Memory B cell (primary cell): Measurements from ENCODE around the gene COMP.
A peak's percentile ranks its signal among the peaks of the same experiment; 100 is the strongest.

ENCODE experiments used
- ATAC-seq: fragments of 150-1000 bp; cut with Tn5 transposase; 2 replicates; pipeline ENCODE4 v1.10.0; 2021; ENCODE audit warnings: low read depth, mild to moderate bottlenecking, moderate library complexity
- DNase-seq, 2 donors: peaks; one replicate each; pipeline ENCODE4 v3.0.0; 2022; ENCODE audit warnings: low spot score in 2 of 2
- H3K27ac Mint-ChIP-seq: one replicate; pipeline ENCODE4 v1.8.0; 2022; ENCODE audit warnings: mild to moderate bottlenecking, moderate library complexity, mixed read lengths
- H3K27me3 Mint-ChIP-seq: one replicate; pipeline ENCODE4 v1.8.0; 2022; ENCODE audit warnings: mixed read lengths
- H3K36me3 Mint-ChIP-seq: one replicate; pipeline ENCODE4 v1.8.0; 2022; ENCODE audit warnings: mild to moderate bottlenecking, mixed read lengths
- H3K4me1 Mint-ChIP-seq: one replicate; pipeline ENCODE4 v1.8.0; 2022; ENCODE audit warnings: mixed read lengths
- H3K4me3 Mint-ChIP-seq: one replicate; pipeline ENCODE4 v1.8.0; 2022; ENCODE audit warnings: mild to moderate bottlenecking, moderate library complexity, mixed read lengths
- H3K9me3 Mint-ChIP-seq: one replicate; pipeline ENCODE4 v1.8.0; 2022; ENCODE audit warnings: mixed read lengths

COMP gene

DNA sequence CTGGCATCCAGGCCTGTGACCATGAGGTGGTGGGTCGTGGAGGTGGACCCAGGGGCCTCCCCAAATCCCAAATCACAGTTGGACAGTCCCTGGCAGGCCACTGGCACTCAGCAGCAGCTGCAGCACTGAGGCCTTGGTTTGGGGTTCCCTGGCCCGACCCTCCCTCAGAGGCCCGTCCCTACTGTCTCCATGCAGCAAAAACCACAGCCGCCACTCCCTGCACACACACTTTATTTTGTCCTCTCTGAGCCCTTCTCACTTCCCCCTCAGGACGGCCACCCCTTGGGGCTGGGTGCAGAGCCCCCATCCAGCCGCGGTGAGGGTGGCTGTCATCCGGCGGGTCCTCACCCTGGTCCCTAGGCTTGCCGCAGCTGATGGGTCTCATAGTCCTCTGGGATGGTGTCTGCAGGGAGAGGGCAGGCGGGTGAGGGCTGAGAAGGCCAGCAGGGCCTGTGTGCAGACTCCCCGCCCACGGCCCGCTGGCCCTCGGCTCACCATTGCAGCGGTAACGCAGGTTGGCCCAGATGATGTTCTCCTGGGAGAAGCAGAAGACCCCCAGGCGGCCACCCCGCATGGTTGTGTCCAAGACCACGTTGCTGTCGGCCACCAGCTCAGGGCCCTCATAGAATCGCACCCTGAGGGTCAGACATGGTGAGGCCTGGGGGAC, 8.4 kb downstream of the COMP start:
- no peak for ATAC-seq
- H3K36me3 Mint-ChIP-seq, result no peaks in the 10 kb centered on the region
- peaks cover 20% of the 10 kb centered on the region for H3K27me3 Mint-ChIP-seq
- no peaks in the 10 kb centered on the region for H3K9me3 Mint-ChIP-seq
- no peak overlapping the region for H3K4me3 Mint-ChIP-seq
- no peak for DNase-seq
- H3K27ac Mint-ChIP-seq, result peak overlapping the region; percentile 58
- peaks cover 18% of the 10 kb centered on the region for H3K4me1 Mint-ChIP-seq

DNA sequence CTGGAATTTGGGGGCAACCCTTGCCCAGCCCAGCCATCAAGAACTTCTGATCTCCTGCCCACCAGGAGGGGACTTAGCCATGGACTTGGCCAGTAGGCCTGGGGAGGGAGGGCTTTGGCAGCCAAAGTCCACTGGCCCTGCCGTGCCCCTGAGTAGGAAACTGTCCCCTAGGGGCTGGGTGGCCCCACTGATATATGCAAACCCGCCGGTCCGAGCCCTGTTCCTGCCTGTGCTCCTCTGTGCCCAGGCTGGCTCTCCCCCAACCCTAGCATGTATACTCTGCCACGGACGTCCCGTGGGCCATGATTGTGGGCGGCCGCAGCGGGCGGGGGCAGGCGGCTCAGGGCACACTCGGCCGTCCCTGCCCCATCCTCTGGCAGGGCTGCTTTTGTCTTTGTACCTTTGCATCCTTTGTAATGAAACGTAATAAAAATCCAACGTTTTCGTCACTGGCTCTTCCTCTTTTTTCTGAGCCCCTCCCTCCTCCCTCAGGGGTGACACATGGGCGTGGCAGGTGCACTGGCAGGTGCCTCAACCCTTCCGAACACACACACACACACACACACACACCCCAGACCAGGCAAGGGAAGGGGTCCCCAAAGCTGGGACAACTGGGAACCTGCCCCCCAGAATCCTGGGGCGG, 9.1 kb downstream of the COMP start:
- H3K4me1 Mint-ChIP-seq, result peaks cover 14% of the 10 kb centered on the region
- peak overlapping the region; percentile 58 for H3K27ac Mint-ChIP-seq
- peak overlapping the region; percentile 40 for H3K4me3 Mint-ChIP-seq
- H3K9me3 Mint-ChIP-seq, result no peaks in the 10 kb centered on the region
- DNase-seq, result peak in 1 of 2 donors; percentile 34
- peaks cover 14% of the 10 kb centered on the region for H3K27me3 Mint-ChIP-seq
- no peaks in the 10 kb centered on the region for H3K36me3 Mint-ChIP-seq
- peak; percentile 63 for ATAC-seq

DNA sequence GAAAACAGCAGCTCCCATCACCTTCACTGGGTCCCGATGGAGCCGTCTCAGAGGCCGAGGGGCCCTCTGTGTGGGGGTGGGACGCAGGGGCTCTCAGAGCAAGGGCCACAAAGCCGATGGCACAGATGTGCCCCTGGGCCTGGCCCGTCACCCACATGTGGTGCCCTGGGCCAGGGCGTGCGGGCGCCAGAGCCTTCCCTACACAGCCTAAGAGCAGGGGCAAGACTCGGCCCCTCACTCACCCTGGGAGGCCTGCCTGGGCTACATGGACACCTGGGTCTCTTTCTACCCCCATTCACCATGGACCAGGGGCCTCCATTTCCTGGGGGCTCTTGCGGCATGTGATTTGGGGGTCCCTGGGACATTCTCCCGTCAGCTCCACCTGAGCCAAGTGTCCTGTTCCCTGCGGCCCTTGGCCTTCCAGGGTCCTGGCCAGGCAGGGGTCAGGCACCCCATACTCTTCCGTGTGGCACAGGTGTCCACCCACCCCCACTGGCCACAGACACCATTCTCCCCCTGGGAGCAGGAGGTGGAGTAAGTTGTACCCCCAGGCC, 10.0 kb downstream of the COMP start:
- H3K9me3 Mint-ChIP-seq, result no peaks in the 10 kb centered on the region
- H3K27me3 Mint-ChIP-seq, result peaks cover 14% of the 10 kb centered on the region
- peaks cover 14% of the 10 kb centered on the region for H3K4me1 Mint-ChIP-seq
- no peak overlapping the region for H3K4me3 Mint-ChIP-seq
- H3K27ac Mint-ChIP-seq, result no peak overlapping the region
- no peaks in the 10 kb centered on the region for H3K36me3 Mint-ChIP-seq
- DNase-seq (no peak), ATAC-seq (no peak)

DNA sequence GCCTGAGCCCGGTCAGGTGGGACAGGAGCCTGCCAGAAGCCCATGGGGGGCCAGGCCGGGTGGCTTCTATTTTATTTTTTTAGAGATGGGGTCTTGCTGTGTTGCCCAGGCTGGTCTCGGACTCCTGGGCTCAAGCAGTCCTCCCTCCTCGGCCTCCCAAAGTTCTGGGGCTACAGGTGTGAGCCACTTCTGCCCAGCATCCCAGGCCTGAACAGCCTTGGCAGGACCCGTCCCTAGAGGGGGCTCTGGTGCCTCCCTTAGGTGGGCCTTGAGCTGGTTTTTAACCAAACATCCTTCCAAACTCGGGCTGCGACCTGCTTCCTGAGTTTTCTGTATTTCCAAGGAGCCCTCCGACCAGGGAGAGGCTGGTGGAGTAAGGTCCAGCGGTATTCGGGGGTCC, 10.5 kb downstream of the COMP start:
- Mint-ChIP-seq H3K27me3 (peaks cover 10% of the 10 kb centered on the region), H3K27ac (no peak overlapping the region), H3K36me3 (no peaks in the 10 kb centered on the region), H3K4me3 (no peak overlapping the region), H3K4me1 (peaks cover 14% of the 10 kb centered on the region), H3K9me3 (no peaks in the 10 kb centered on the region)
- ATAC-seq (no peak), DNase-seq (no peak)

DNA sequence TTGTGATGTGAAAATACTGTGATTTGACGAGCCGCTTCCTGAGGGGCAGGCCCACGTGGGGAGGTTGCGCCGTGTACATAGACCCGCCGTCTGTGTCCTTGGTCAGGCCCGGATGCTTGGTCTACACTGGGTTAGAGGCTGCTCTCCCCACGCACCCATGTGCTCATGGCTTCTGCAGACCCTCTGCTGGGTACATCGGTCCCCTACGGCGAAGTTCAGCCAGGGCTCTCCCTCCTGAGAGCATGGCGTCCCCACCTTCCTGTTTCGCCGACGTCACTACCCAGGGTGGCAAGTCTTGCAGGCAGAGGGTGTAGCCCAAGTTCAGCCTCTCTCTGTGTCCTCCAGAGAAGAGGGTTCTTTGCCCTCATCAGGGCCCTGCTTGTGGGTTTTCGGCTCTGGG, 11.0 kb downstream of the COMP start:
- DNase-seq (no peak), ATAC-seq (no peak)
- no peak overlapping the region for H3K27ac Mint-ChIP-seq
- H3K36me3 Mint-ChIP-seq, result no peaks in the 10 kb centered on the region
- no peak overlapping the region for H3K4me3 Mint-ChIP-seq
- peaks cover 10% of the 10 kb centered on the region for H3K4me1 Mint-ChIP-seq
- H3K27me3 Mint-ChIP-seq, result peaks cover 6% of the 10 kb centered on the region
- H3K9me3 Mint-ChIP-seq, result no peaks in the 10 kb centered on the region

DNA sequence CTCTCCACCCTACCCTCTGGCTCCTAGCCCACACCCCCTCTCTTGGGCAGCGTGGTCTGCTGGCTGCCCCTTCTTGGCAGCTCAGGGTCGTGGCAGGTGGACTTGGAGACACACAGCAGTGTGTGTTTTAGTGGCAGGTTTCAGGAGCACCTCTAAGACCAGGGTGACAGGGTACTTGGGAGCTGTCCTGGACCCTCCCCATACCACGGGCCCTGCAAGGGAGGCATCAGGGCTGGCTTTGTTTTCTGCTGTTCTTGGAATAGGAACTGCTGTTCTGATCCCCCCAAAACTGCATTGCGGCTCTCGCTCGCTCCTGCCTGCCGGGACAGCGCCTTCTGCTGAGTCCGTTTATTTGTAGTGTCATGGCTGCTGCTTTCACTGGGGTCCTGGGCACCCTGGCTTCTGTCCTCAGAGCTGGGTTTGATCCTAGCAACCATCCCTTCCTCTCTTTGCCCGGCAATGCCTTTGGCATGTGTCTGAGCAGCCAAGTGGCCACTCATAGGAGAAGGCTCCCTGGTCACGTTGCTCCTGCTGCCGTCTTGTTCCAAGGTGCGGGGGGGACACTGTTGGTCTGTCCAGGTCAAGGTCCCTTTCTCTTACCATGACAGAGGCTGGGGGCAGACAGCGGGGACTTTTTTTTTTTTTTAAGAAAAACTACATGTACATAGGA, 12.1 kb downstream of the COMP start:
- Mint-ChIP-seq H3K36me3 (no peaks in the 10 kb centered on the region), H3K9me3 (no peaks in the 10 kb centered on the region), H3K27me3 (peaks cover under 1% of the 10 kb centered on the region), H3K4me3 (no peak overlapping the region), H3K4me1 (peaks cover 7% of the 10 kb centered on the region), H3K27ac (no peak overlapping the region)
- ATAC-seq (no peak), DNase-seq (no peak)

DNA sequence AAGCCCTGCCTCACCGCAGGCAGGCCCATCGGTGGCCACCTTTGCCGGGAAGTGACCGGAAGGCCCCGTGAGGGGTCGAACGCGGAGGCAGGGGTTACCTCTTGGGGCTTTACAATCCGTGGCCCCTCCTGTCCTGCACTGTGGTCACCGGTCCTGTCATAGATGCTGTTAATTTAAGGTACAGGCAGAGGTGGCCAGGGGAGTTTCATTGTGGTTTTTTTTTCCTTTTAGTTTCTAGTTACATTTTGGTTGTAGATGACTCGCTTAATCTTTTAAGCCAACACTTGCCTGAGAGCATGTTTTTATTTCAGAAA, 13.1 kb downstream of the COMP start:
- no peak overlapping the region for H3K27ac Mint-ChIP-seq
- H3K9me3 Mint-ChIP-seq, result no peaks in the 10 kb centered on the region
- no peak overlapping the region for H3K4me3 Mint-ChIP-seq
- H3K27me3 Mint-ChIP-seq, result no peaks in the 10 kb centered on the region
- ATAC-seq, result no peak
- peaks cover 7% of the 10 kb centered on the region for H3K4me1 Mint-ChIP-seq
- DNase-seq, result no peak
- H3K36me3 Mint-ChIP-seq, result no peaks in the 10 kb centered on the region

DNA sequence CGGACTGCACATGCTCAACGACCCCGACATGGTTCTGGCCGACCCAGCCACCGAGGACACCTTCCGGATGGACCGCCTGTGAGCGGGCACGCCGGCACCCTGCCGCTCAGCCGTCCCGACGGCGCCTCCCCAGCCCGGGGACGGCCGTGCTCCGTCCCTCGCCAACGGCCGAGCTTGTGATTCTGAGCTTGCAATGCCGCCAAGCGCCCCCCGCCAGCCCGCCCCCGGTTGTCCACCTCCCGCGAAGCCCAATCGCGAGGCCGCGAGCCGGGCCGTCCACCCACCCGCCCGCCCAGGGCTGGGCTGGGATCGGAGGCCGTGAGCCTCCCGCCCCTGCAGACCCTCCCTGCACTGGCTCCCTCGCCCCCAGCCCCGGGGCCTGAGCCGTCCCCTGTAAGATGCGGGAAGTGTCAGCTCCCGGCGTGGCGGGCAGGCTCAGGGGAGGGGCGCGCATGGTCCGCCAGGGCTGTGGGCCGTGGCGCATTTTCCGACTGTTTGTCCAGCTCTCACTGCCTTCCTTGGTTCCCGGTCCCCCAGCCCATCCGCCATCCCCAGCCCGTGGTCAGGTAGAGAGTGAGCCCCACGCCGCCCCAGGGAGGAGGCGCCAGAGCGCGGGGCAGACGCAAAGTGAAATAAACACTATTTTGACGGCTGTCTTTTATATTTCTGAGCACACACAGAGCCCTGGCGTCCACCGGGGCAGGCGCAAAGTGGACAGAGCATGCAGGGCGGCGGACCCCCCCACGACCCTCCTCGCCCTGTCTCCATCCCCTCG, 13.6 kb downstream of the COMP start:
- no peaks in the 10 kb centered on the region for H3K27me3 Mint-ChIP-seq
- H3K4me1 Mint-ChIP-seq, result peaks cover 4% of the 10 kb centered on the region
- H3K4me3 Mint-ChIP-seq, result no peak overlapping the region
- no peaks in the 10 kb centered on the region for H3K9me3 Mint-ChIP-seq
- ATAC-seq (no peak), DNase-seq (no peak)
- peaks cover under 1% of the 10 kb centered on the region for H3K36me3 Mint-ChIP-seq
- H3K27ac Mint-ChIP-seq, result no peak overlapping the region

DNA sequence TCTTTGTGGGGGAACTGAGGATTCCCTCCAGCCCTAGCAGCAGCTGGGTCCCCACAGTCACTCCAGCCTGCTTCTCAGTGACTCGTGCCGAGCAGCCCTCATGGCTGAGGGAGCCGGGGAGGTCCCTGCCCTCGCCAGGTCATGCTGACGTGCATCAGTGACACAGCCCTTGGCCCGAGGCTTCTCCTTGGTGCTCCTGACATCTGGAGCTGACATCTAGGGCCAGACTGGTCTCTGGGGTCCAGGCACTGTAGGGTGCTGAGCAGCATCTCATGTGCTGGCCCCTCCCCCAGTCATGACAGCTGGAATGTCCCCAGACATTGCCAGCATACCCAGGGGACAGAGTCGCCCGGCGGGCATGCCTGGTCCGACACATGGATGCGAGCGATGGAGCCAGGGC, 14.4 kb downstream of the COMP start:
- no peaks in the 10 kb centered on the region for H3K9me3 Mint-ChIP-seq
- no peak for ATAC-seq

DNA sequence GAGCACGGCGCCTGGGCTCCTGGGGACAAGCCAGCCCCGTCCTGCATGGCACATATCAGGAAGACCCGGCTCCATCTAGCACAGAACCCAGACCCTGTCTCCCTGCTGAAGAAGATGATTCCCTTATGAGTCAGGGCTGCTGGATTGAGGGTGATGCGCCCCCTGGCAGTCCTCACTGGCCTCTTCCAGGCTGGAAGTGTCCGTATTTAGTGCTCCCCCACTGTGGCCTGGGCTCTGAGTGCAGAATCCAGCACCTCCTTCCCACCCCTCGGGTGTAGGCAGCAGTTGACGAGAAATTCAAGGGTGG, 14.9 kb downstream of the COMP start:
- H3K4me1 Mint-ChIP-seq, result no peaks in the 10 kb centered on the region
- ATAC-seq, result no peak
- H3K36me3 Mint-ChIP-seq, result peaks cover 6% of the 10 kb centered on the region
- H3K4me3 Mint-ChIP-seq, result no peak overlapping the region
- DNase-seq, result no peak
- no peak overlapping the region for H3K27ac Mint-ChIP-seq
- H3K9me3 Mint-ChIP-seq, result no peaks in the 10 kb centered on the region
- no peaks in the 10 kb centered on the region for H3K27me3 Mint-ChIP-seq

More for the DNA sequence above, 14.4 kb downstream of the COMP start:
- Mint-ChIP-seq H3K4me3 (no peak overlapping the region), H3K36me3 (peaks cover 4% of the 10 kb centered on the region), H3K27ac (no peak overlapping the region), H3K4me1 (no peaks in the 10 kb centered on the region), H3K27me3 (no peaks in the 10 kb centered on the region)
- DNase-seq, result no peak

DNA sequence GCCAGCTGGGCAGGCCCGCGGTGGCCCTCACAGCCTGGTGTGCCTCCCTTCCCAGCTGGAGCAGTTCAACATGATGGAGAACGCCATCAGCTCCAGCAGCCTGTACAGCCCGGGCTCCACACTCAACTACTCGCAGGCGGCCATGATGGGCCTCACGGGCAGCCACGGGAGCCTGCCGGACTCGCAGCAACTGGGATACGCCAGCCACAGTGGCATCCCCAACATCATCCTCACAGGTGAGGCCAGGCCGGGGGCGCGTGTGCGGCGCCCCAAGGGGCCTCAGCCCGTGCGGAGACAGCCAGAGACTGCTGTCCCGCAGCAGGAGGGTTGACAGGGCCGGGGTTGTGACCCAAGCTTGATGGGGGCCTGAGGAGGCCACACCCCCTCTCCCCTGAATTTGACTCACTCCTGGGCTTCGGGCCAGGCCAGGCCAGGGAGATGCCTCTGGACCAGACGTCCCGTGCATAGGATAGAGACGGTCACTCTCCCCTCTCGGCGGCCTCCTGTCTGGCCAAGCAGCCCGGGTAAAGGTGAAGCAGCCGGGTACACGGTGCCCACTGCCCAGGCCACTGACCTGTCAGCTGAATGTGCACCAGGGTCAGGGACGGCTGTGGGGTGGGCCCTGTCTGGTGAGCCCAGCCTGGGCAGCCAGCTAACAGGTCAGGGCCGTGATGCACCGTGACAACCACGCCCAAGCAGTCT, 15.4 kb downstream of the COMP start:
- Mint-ChIP-seq H3K4me1 (no peaks in the 10 kb centered on the region), H3K9me3 (no peaks in the 10 kb centered on the region), H3K4me3 (no peak overlapping the region), H3K27me3 (no peaks in the 10 kb centered on the region), H3K36me3 (peaks cover 6% of the 10 kb centered on the region), H3K27ac (no peak overlapping the region)
- DNase-seq (no peak), ATAC-seq (no peak)

DNA sequence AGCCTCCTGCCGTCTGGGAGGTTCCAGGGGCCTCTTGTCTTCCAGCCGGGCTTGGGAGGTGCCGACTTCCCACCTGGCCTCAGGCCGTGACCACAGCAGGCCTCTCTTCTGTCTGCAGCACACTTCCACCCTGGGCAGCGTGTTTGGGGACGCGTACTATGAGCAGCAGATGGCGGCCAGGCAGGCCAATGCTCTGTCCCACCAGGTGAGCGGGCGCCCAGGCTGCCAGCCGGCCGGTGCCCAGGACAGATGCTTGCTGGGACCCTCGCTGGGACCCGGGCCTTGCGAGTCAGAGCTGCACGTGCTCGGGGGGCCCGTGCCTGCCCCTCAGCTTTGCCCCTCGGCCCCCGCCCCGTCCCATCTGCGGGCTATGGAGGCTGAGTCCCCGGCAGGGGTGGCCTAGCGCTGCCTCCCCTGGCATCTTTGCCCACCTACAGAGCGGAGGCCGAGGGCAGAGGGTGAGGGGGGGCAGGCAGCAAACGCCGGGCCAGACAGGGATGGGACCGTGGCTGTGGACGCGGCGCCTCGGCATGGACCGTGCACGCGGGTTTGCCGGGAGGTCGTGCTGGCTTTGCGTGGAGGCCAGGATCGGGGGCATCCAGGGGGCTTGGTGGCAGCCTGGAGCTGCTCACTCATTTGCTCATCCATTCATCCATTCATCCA, 16.2 kb downstream of the COMP start:
- no peak overlapping the region for H3K27ac Mint-ChIP-seq
- H3K4me1 Mint-ChIP-seq, result no peaks in the 10 kb centered on the region
- ATAC-seq (no peak), DNase-seq (no peak)
- no peaks in the 10 kb centered on the region for H3K9me3 Mint-ChIP-seq
- no peak overlapping the region for H3K4me3 Mint-ChIP-seq
- H3K36me3 Mint-ChIP-seq, result peaks cover 6% of the 10 kb centered on the region
- no peaks in the 10 kb centered on the region for H3K27me3 Mint-ChIP-seq

DNA sequence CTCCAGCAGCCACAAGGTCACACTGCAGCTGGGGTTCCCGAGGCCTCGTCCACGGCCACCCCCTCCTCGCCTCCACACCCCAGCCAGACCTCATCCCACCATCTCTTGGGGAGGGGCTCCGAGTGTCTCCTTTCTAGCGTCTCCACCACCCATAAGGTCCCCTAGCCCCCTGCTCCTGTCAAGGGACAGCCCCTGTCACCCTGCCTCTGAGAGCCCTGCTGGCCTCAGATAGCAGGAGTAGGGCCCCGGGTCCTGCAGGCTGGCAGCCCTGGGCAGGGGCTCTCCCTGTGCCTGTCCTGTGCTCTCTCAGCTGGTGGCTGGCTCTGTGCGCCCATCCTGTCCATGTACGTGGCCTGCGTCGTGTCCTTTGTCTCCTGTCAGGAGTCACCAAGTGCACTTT, 17.0 kb downstream of the COMP start:
- peaks cover 6% of the 10 kb centered on the region for H3K36me3 Mint-ChIP-seq
- ATAC-seq (no peak), DNase-seq (no peak)
- H3K27me3 Mint-ChIP-seq, result no peaks in the 10 kb centered on the region
- H3K4me3 Mint-ChIP-seq, result no peak overlapping the region
- H3K27ac Mint-ChIP-seq, result no peak overlapping the region
- no peaks in the 10 kb centered on the region for H3K4me1 Mint-ChIP-seq
- no peaks in the 10 kb centered on the region for H3K9me3 Mint-ChIP-seq
